Measurements from ENCODE around the gene MYOZ1.
"Not testable (repeated sequence)": the region's sequence is repeated elsewhere in the genome, so short reads cannot be mapped to it uniquely, and the experiment has no call there.

DNA sequence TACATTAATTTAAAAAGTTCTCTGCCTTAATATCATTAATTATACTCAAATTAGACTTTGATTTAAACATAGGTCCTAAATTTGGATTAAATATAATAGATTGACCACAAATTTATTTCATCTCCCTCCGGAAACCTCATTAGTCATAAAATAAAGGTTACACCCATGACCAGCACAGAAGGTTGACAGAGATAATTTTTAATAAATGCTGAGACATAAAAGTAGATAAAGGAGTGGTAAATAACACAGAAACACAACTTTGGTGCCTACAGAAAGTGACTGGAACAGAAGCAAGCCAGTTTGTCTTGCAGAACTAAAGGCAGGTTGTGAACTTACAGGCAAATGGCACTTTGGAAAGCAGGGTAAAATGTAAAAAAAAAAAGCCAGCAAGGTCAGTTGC lies 46.4 kb upstream of the MYOZ1 start:
- TF ChIP-seq ZFP30 (CRISPR knock-in tag; IDR thresholded peaks at IDR 0.05); PPARA (CRISPR knock-in tag; IDR thresholded peaks at IDR 0.05; ENCODE audit: borderline replicate concordance); ZNF8 (CRISPR knock-in tag; IDR thresholded peaks at IDR 0.05); ISL1 (CRISPR knock-in tag; IDR thresholded peaks at IDR 0.05): not testable (repeated sequence)
- TF ChIP-seq, protein P1, sequence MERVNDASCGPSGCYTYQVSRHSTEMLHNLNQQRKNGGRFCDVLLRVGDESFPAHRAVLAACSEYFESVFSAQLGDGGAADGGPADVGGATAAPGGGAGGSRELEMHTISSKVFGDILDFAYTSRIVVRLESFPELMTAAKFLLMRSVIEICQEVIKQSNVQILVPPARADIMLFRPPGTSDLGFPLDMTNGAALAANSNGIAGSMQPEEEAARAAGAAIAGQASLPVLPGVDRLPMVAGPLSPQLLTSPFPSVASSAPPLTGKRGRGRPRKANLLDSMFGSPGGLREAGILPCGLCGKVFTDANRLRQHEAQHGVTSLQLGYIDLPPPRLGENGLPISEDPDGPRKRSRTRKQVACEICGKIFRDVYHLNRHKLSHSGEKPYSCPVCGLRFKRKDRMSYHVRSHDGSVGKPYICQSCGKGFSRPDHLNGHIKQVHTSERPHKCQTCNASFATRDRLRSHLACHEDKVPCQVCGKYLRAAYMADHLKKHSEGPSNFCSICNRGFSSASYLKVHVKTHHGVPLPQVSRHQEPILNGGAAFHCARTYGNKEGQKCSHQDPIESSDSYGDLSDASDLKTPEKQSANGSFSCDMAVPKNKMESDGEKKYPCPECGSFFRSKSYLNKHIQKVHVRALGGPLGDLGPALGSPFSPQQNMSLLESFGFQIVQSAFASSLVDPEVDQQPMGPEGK (CRISPR knock-in tag; IDR thresholded peaks at IDR 0.05; ENCODE audit: borderline replicate concordance): not testable (repeated sequence)
- TF ChIP-seq, protein P2, sequence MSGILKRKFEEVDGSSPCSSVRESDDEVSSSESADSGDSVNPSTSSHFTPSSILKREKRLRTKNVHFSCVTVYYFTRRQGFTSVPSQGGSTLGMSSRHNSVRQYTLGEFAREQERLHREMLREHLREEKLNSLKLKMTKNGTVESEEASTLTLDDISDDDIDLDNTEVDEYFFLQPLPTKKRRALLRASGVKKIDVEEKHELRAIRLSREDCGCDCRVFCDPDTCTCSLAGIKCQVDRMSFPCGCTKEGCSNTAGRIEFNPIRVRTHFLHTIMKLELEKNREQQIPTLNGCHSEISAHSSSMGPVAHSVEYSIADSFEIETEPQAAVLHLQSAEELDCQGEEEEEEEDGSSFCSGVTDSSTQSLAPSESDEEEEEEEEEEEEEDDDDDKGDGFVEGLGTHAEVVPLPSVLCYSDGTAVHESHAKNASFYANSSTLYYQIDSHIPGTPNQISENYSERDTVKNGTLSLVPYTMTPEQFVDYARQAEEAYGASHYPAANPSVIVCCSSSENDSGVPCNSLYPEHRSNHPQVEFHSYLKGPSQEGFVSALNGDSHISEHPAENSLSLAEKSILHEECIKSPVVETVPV (CRISPR knock-in tag; IDR thresholded peaks at IDR 0.05): not testable (repeated sequence)
